ENCODE measurements around the gene ANKLE1.

The ANKLE1 gene

GRCh38 chr19:17237747-17238706 is 43.7 kb upstream of the ANKLE1 start:
- Histone ChIP-seq H3K4me2 (ENCODE audit: low read length) (no peak overlapping the region), H3K4me1 (ENCODE audit: control insufficient read depth, low read length) (peaks cover 32% of the 10 kb centered on the region), H3K27me3 (ENCODE audit: control insufficient read depth, low read length) (no peaks in the 10 kb centered on the region), H3K36me3 (ENCODE audit: control insufficient read depth, low read length) (peaks cover 55% of the 10 kb centered on the region), H3F3A (ENCODE audit: control insufficient read depth, insufficient read depth) (peaks cover 17% of the 10 kb centered on the region), H4K20me1 (ENCODE audit: control insufficient read depth, insufficient read depth, low read depth, low read length) (peaks cover 12% of the 10 kb centered on the region), H3K27ac (ENCODE audit: low read depth, low read length) (no peak overlapping the region), H3K79me2 (ENCODE audit: control insufficient read depth, low read length) (peaks cover 60% of the 10 kb centered on the region), H3K4me3 (ENCODE audit: low read length) (no peak overlapping the region), H3K9me2 (replicated peaks; ENCODE audit: control insufficient read depth, low read length) (no peaks in the 10 kb centered on the region), H3K9me3 (ENCODE audit: control insufficient read depth, insufficient read depth, low read length) (no peaks in the 10 kb centered on the region)
- TF ChIP-seq EZH2phosphoT487 (IDR thresholded peaks at IDR 0.05; ENCODE audit: borderline replicate concordance, low read length) = no peak
- no peak for TF ChIP-seq CTCF (IDR thresholded peaks at IDR 0.05; ENCODE audit: low read depth, low read length, poor library complexity, severe bottlenecking)

- H3K79me2 ChIP-seq (ENCODE audit: control insufficient read depth, low read length) = peaks cover 60% of the 10 kb centered on the region
- peaks cover 32% of the 10 kb centered on the region for H3K4me1 ChIP-seq (ENCODE audit: control insufficient read depth, low read length)
- peaks cover 14% of the 10 kb centered on the region for H4K20me1 ChIP-seq (ENCODE audit: control insufficient read depth, insufficient read depth, low read depth, low read length)
- H3K9me2 ChIP-seq (replicated peaks; ENCODE audit: control insufficient read depth, low read length) = no peaks in the 10 kb centered on the region
- peaks cover 41% of the 10 kb centered on the region for H3K36me3 ChIP-seq (ENCODE audit: control insufficient read depth, low read length)
- H3K27ac ChIP-seq (ENCODE audit: low read depth, low read length) = no peak overlapping the region
- no peak overlapping the region for H3K4me3 ChIP-seq (ENCODE audit: low read length)
- no peaks in the 10 kb centered on the region for H3K9me3 ChIP-seq (ENCODE audit: control insufficient read depth, insufficient read depth, low read length)
- H3F3A ChIP-seq (ENCODE audit: control insufficient read depth, insufficient read depth) = peaks cover 22% of the 10 kb centered on the region
- no peak overlapping the region for H3K4me2 ChIP-seq (ENCODE audit: low read length)
- TF ChIP-seq EZH2phosphoT487 (IDR thresholded peaks at IDR 0.05; ENCODE audit: borderline replicate concordance, low read length) (no peak), CTCF (IDR thresholded peaks at IDR 0.05; ENCODE audit: low read depth, low read length, poor library complexity, severe bottlenecking) (no peak)
- no peaks in the 10 kb centered on the region for H3K27me3 ChIP-seq (ENCODE audit: control insufficient read depth, low read length)
Observed at GRCh38 chr19:17240062-17240752, 41.5 kb upstream of the ANKLE1 start.

GRCh38 chr19:17240826-17241399 is 40.8 kb upstream of the ANKLE1 start:
- H3K9me2 ChIP-seq (replicated peaks; ENCODE audit: control insufficient read depth, low read length) = no peaks in the 10 kb centered on the region
- TF ChIP-seq CTCF (IDR thresholded peaks at IDR 0.05; ENCODE audit: low read depth, low read length, poor library complexity, severe bottlenecking) (no peak), EZH2phosphoT487 (IDR thresholded peaks at IDR 0.05; ENCODE audit: borderline replicate concordance, low read length) (no peak)
- H3K9me3 ChIP-seq (ENCODE audit: control insufficient read depth, insufficient read depth, low read length) = no peaks in the 10 kb centered on the region
- H3K4me3 ChIP-seq (ENCODE audit: low read length) = no peak overlapping the region
- peaks cover 39% of the 10 kb centered on the region for H3K36me3 ChIP-seq (ENCODE audit: control insufficient read depth, low read length)
- H3K27me3 ChIP-seq (ENCODE audit: control insufficient read depth, low read length) = no peaks in the 10 kb centered on the region
- H3K4me2 ChIP-seq (ENCODE audit: low read length) = no peak overlapping the region
- peaks cover 14% of the 10 kb centered on the region for H4K20me1 ChIP-seq (ENCODE audit: control insufficient read depth, insufficient read depth, low read depth, low read length)
- peaks cover 30% of the 10 kb centered on the region for H3K4me1 ChIP-seq (ENCODE audit: control insufficient read depth, low read length)
- no peak overlapping the region for H3K27ac ChIP-seq (ENCODE audit: low read depth, low read length)
- peaks cover 22% of the 10 kb centered on the region for H3F3A ChIP-seq (ENCODE audit: control insufficient read depth, insufficient read depth)
- H3K79me2 ChIP-seq (ENCODE audit: control insufficient read depth, low read length) = peaks cover 59% of the 10 kb centered on the region
